IMR-90 (cell line): ENCODE measurements around the gene ARHGAP21. TPM values are rescaled to one million over a fixed set of nuclear protein-coding genes. Genes with fewer than 3 reads are reported as not detected.

ENCODE experiments used
- ATAC-seq: fragments of 200-7000 bp; cut with Tn5 transposase; 2 replicates; pipeline ENCODE4 v1.9.1; 2020; ENCODE audit warnings: low read depth, mild to moderate bottlenecking, moderate library complexity
- BruUV-seq: library from RNA; stranded (reverse); fragments of 400-500 nt; replicated peaks from 2 replicates; lab custom pipeline; 2021; lab: Mats Ljungman, UMichigan
- CTCF ChIA-PET: fragments of 300-600 bp; formaldehyde crosslinking; extraction: SDS; loops from one replicate; lab custom pipeline; 2021; ENCODE audit warnings: antibody characterized with exemption; lab: Yijun Ruan, JAX
- POLR2A ChIA-PET: fragments of 300-600 bp; sonication (Branson Sonifier 250); formaldehyde crosslinking; loops from one replicate; lab custom pipeline; 2022; ENCODE audit warnings: antibody characterized with exemption; ENCODE audit not compliant: unreplicated experiment; lab: Charles Lee
- DNase-seq: peaks from one replicate; pipeline ENCODE4 v3.0.0; 2013
- H2AFZ ChIP-seq: replicated peaks from 2 replicates; pipeline ENCODE3; 2013; ENCODE audit warnings: low read length, mild to moderate bottlenecking; ENCODE audit not compliant: poor library complexity
- H2AK5ac ChIP-seq: 2 replicates; pipeline ENCODE4 v1.6.1; 2013; ENCODE audit warnings: low read depth, low read length, inconsistent platforms
- H2AK9ac ChIP-seq: replicated peaks from 2 replicates; pipeline ENCODE3; 2013; ENCODE audit warnings: mild to moderate bottlenecking, low read depth, low read length, moderate library complexity; ENCODE audit not compliant: poor library complexity
- H2BK120ac ChIP-seq: 2 replicates; pipeline ENCODE4 v1.6.1; 2013; ENCODE audit warnings: low read depth, low read length, inconsistent platforms
- H2BK15ac ChIP-seq: 3 replicates; pipeline ENCODE4 v1.6.1; 2013; ENCODE audit warnings: low read depth, low read length, inconsistent platforms
- H2BK20ac ChIP-seq: 2 replicates; pipeline ENCODE4 v1.6.1; 2013; ENCODE audit warnings: low read depth, mild to moderate bottlenecking, inconsistent platforms, low read length, moderate library complexity
- H2BK5ac ChIP-seq: 2 replicates; pipeline ENCODE4 v1.6.1; 2013; ENCODE audit warnings: mild to moderate bottlenecking, low read depth, low read length, inconsistent platforms; ENCODE audit not compliant: poor library complexity, severe bottlenecking
- H3K14ac ChIP-seq: replicated peaks from 2 replicates; pipeline ENCODE4 v1.6.1; 2013; ENCODE audit warnings: low read depth, low read length, inconsistent platforms
- H3K18ac ChIP-seq: 2 replicates; pipeline ENCODE4 v1.6.1; 2013; ENCODE audit warnings: low read depth, low read length, control low read depth
- H3K23ac ChIP-seq: 2 replicates; pipeline ENCODE4 v1.6.1; 2013; ENCODE audit warnings: low read depth, low read length, inconsistent platforms
- H3K27ac ChIP-seq: 2 replicates; pipeline ENCODE4 v1.5.1; 2013; ENCODE audit warnings: mild to moderate bottlenecking, control low read depth, low read length; ENCODE audit not compliant: insufficient read depth
- H3K27me3 ChIP-seq: 2 replicates; pipeline ENCODE4 v1.6.1; 2013; ENCODE audit warnings: low read length; ENCODE audit not compliant: control insufficient read depth, insufficient read depth
- H3K36me3 ChIP-seq: 2 replicates; pipeline ENCODE4 v1.6.1; 2013; ENCODE audit warnings: low read length, mixed read lengths; ENCODE audit not compliant: control insufficient read depth, insufficient read depth
- H3K4ac ChIP-seq: 2 replicates; pipeline ENCODE4 v1.6.1; 2013; ENCODE audit warnings: low read depth, low read length, inconsistent platforms
- H3K4me1 ChIP-seq: 2 replicates; pipeline ENCODE4 v1.6.1; 2013; ENCODE audit warnings: low read length, mixed read lengths; ENCODE audit not compliant: control insufficient read depth, insufficient read depth
- H3K4me2 ChIP-seq: 2 replicates; pipeline ENCODE4 v1.6.1; 2013; ENCODE audit warnings: low read depth, mild to moderate bottlenecking, control low read depth, low read length, moderate library complexity
- H3K4me3 ChIP-seq: 2 replicates; pipeline ENCODE4 v1.5.1; 2013; ENCODE audit warnings: low read depth, mild to moderate bottlenecking, control low read depth, low read length, moderate library complexity; ENCODE audit not compliant: insufficient read depth
- H3K56ac ChIP-seq: 2 replicates; pipeline ENCODE4 v1.6.1; 2013; ENCODE audit warnings: low read length, inconsistent platforms; ENCODE audit not compliant: insufficient read depth; ENCODE audit errors: extremely low read depth
- H3K79me1 ChIP-seq, 2 experiments: 2 replicates each; pipeline ENCODE4 v1.6.1; 2013; ENCODE audit warnings: low read length in 2 of 2, inconsistent platforms in 1 of 2, low read depth in 1 of 2
- H3K9ac ChIP-seq: 2 replicates; pipeline ENCODE4 v1.6.1; 2013; ENCODE audit warnings: low read depth, low read length, control low read depth
- H3K9me1 ChIP-seq: 2 replicates; pipeline ENCODE4 v1.6.1; 2013; ENCODE audit warnings: low read length, inconsistent platforms; ENCODE audit not compliant: insufficient read depth
- H3K9me3 ChIP-seq: 2 replicates; pipeline ENCODE4 v1.6.1; 2013; ENCODE audit warnings: low read length; ENCODE audit not compliant: control insufficient read depth, insufficient read depth
- H4K20me1 ChIP-seq: 2 replicates; pipeline ENCODE4 v1.6.1; 2013; ENCODE audit warnings: low read length, inconsistent platforms; ENCODE audit not compliant: insufficient read depth
- H4K5ac ChIP-seq: 2 replicates; pipeline ENCODE4 v1.6.1; 2013; ENCODE audit warnings: mild to moderate bottlenecking, low read depth, low read length, control low read depth
- H4K8ac ChIP-seq, 2 experiments: 2 replicates each; pipeline ENCODE4 v1.6.1; 2013; ENCODE audit warnings: low read depth in 2 of 2, low read length in 2 of 2, control low read depth in 1 of 2, inconsistent platforms in 1 of 2
- H4K91ac ChIP-seq: 2 replicates; pipeline ENCODE4 v1.6.1; 2013; ENCODE audit warnings: low read depth, low read length, inconsistent platforms; ENCODE audit not compliant: insufficient read depth
- BHLHE40 ChIP-seq: fragments of 150-350 bp; IDR thresholded peaks from 2 replicates; pipeline ENCODE4 v1.6.1; 2016; ENCODE audit warnings: mild to moderate bottlenecking, low read depth, low read length
- CHD1 ChIP-seq: IDR thresholded peaks from 2 replicates; pipeline ENCODE4 v1.6.1; 2012; ENCODE audit warnings: low read depth, low read length, improper control_type of control experiment
- ELK1 ChIP-seq: fragments of 150-350 bp; IDR thresholded peaks from 2 replicates; pipeline ENCODE4 v1.6.1; 2016; ENCODE audit warnings: low read depth, mild to moderate bottlenecking, low read length, moderate library complexity, borderline replicate concordance
- MAZ ChIP-seq: IDR thresholded peaks from 2 replicates; pipeline ENCODE4 v1.6.1; 2012; ENCODE audit warnings: low read depth, mild to moderate bottlenecking, low read length, improper control_type of control experiment, moderate library complexity, borderline replicate concordance
- NFE2L2 ChIP-seq: fragments of 150-350 bp; IDR thresholded peaks from 2 replicates; pipeline ENCODE4 v1.6.1; 2016; ENCODE audit warnings: low read depth, mild to moderate bottlenecking, low read length
- POLR2A ChIP-seq: IDR thresholded peaks from 2 replicates; pipeline ENCODE4 v1.6.1; 2012; ENCODE audit warnings: mild to moderate bottlenecking, low read depth, low read length
- RAD21 ChIP-seq: IDR thresholded peaks from 2 replicates; pipeline ENCODE4 v1.6.1; 2012; ENCODE audit warnings: low read length, improper control_type of control experiment
- RCOR1 ChIP-seq: IDR thresholded peaks from 2 replicates; pipeline ENCODE4 v1.6.1; 2012; ENCODE audit warnings: mild to moderate bottlenecking, low read length, improper control_type of control experiment; ENCODE audit not compliant: insufficient replicate concordance
- WGBS, 2 experiments: methylation state at CpG; one replicate each; pipeline versions ENCODE4 v1.1.5 to v1.1.7; 2013; ENCODE audit warnings: missing lambda C conversion rate in 2 of 2; ENCODE audit not compliant: insufficient read length in 1 of 2; ENCODE audit errors: extremely low coverage in 2 of 2; 5-methylcytosine and 5-hydroxymethylcytosine counted together
- dilution Hi-C: fragments of 300-500 bp; cut with HindIII; formaldehyde crosslinking; loops from one replicate; pipeline ENCODE4 v1.14.3; 2018; ENCODE audit warnings: low sequenced_read_pairs; ENCODE audit not compliant: unreplicated experiment
- in situ Hi-C: fragments of 300-500 bp; cut with MboI; formaldehyde crosslinking; loops from 3 replicates; pipeline ENCODE4 v1.14.3; 2019; ENCODE audit warnings: low sequenced_read_pairs, inconsistent platforms, mixed read lengths
- intact Hi-C: fragments of 100-400 bp; cut with micrococcal nuclease; formaldehyde crosslinking; loops from 2 replicates; pipeline ENCODE4 v1.10.0; 2022
- polyA plus RNA-seq, 3 experiments: library from polyadenylated mRNA; depleted of rRNA; stranded (reverse); fragments of >200 nt; gene quantifications; 2 replicates each; pipeline ENCODE4 v1.2.3, GENCODE V29; 2012; ENCODE audit warnings: low replicate concordance in 1 of 3
- total RNA-seq: library from RNA; depleted of rRNA; stranded (reverse); fragments of >200 nt; gene quantifications from 2 replicates; pipeline ENCODE4 v1.2.3, GENCODE V29; 2012
- TF ChIP-seq, protein P1 (sequence below): conservative IDR thresholded peaks from 2 replicates; pipeline ENCODE4 v1.5.1; 2012; ENCODE audit warnings: mild to moderate bottlenecking, low read depth, low read length, improper control_type of control experiment

The ARHGAP21 gene
- total and polyA plus RNA-seq, 2 of the 4 experiments (the other 2 are of a cell fraction): 43.3 to 94.3 TPM

- in situ Hi-C loops: loop anchor here (10.0 kb wide), 1 partner anchor 556 kb away; no protein-coding TSS in a partner anchor
- Histone ChIP-seq H3K4me3 (no peak overlapping the region), H3K9me3 (no peaks in the 10 kb centered on the region), H4K8ac (no peak overlapping the region), H3K9me1 (no peaks in the 10 kb centered on the region), H3K18ac (no peak overlapping the region), H3K36me3 (peaks cover 4% of the 10 kb centered on the region; the same call in 1 of the 2 replicates), H2AK5ac (no peak overlapping the region), H3K56ac (no peak overlapping the region), H3K79me1 (no peaks in the 10 kb centered on the region), H2BK5ac (no peak overlapping the region), H3K23ac (no peak overlapping the region), H2AFZ (no peak overlapping the region), H4K5ac (no peak overlapping the region), H3K4me2 (no peak overlapping the region), H2BK20ac (no peak overlapping the region), H3K27ac (no peak overlapping the region), H2BK120ac (no peak overlapping the region), H4K20me1 (no peaks in the 10 kb centered on the region), H2BK15ac (no peak overlapping the region), H4K91ac (no peak overlapping the region), H2AK9ac (no peak overlapping the region), H3K4ac (no peak overlapping the region), H3K4me1 (no peaks in the 10 kb centered on the region), H3K9ac (no peak overlapping the region), H3K27me3 (peaks cover 3% of the 10 kb centered on the region; the same call in 1 of the 2 replicates), H3K14ac (no peak overlapping the region)
- intact Hi-C loops: no loop called here
- POLR2A ChIA-PET: no interaction called here
- 100% methylated on average over 1 of the region's 10 CpGs; no CpG with 5 or more reads in 1 of the 2 experiments for WGBS, 2 experiments
- dilution Hi-C loops: no loop called here
- CTCF ChIA-PET: no interaction called here
- DNase-seq (no peak), ATAC-seq (no peak)
- BruUV-seq: no TSS peak
- no peak for TF ChIP-seq MAZ
- no peak for TF ChIP-seq RAD21
- no peak for TF ChIP-seq NFE2L2
- TF ChIP-seq RCOR1: no peak
- TF ChIP-seq ELK1: no peak
- no peak for TF ChIP-seq CHD1
- TF ChIP-seq BHLHE40: no peak
- TF ChIP-seq, protein P1, sequence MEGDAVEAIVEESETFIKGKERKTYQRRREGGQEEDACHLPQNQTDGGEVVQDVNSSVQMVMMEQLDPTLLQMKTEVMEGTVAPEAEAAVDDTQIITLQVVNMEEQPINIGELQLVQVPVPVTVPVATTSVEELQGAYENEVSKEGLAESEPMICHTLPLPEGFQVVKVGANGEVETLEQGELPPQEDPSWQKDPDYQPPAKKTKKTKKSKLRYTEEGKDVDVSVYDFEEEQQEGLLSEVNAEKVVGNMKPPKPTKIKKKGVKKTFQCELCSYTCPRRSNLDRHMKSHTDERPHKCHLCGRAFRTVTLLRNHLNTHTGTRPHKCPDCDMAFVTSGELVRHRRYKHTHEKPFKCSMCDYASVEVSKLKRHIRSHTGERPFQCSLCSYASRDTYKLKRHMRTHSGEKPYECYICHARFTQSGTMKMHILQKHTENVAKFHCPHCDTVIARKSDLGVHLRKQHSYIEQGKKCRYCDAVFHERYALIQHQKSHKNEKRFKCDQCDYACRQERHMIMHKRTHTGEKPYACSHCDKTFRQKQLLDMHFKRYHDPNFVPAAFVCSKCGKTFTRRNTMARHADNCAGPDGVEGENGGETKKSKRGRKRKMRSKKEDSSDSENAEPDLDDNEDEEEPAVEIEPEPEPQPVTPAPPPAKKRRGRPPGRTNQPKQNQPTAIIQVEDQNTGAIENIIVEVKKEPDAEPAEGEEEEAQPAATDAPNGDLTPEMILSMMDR: no peak
- TF ChIP-seq POLR2A: no peak
These were observed 173.0 kb downstream of the ARHGAP21 start for GRCh38 chr10:24550680-24551079.
